ENCODE measurements around the gene PDE7B.

DNA sequence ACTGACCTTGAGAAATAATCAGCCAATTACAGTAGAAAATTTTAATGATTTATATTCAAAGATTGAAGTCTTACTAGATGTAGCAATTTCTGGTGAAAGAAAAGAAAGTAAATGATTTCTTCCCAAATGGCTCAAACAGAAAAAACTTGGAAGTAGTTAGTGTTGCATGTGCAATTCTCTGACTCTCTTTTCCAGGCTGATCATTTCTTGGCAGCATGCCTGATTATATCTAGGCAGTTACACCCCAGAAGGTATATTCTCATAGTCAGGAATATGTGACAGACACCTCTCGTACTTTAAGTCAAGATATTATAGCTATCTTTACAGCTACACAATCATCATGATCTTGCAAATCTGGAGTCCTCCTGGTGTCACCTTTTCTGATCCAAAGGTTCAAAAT lies 122.9 kb downstream of the PDE7B start:
- TF ChIP-seq, protein P1, sequence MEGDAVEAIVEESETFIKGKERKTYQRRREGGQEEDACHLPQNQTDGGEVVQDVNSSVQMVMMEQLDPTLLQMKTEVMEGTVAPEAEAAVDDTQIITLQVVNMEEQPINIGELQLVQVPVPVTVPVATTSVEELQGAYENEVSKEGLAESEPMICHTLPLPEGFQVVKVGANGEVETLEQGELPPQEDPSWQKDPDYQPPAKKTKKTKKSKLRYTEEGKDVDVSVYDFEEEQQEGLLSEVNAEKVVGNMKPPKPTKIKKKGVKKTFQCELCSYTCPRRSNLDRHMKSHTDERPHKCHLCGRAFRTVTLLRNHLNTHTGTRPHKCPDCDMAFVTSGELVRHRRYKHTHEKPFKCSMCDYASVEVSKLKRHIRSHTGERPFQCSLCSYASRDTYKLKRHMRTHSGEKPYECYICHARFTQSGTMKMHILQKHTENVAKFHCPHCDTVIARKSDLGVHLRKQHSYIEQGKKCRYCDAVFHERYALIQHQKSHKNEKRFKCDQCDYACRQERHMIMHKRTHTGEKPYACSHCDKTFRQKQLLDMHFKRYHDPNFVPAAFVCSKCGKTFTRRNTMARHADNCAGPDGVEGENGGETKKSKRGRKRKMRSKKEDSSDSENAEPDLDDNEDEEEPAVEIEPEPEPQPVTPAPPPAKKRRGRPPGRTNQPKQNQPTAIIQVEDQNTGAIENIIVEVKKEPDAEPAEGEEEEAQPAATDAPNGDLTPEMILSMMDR (IDR thresholded peaks at IDR 0.05): no peak
- no peak for TF ChIP-seq POLR2AphosphoS5 (IDR thresholded peaks at IDR 0.05)
- TF ChIP-seq EP300 (IDR thresholded peaks at IDR 0.05): no peak
